ENCODE data around the gene FBN2.

GRCh38 chr5:128579639-128580038 is 41.6 kb upstream of the FBN2 start:
- no peak for TF ChIP-seq REST (IDR thresholded peaks at IDR 0.05; ENCODE audit: insufficient read depth in 1 of 2, low read depth in 2 of 2, low read length in 1 of 2)
- TF ChIP-seq CTCF (IDR thresholded peaks at IDR 0.05), result no peak
- TF ChIP-seq SIN3A (IDR thresholded peaks at IDR 0.05; ENCODE audit: borderline replicate concordance, insufficient read depth, low read depth, low read length), result no peak
- TF ChIP-seq POLR2AphosphoS5 (IDR thresholded peaks at IDR 0.05; ENCODE audit: low read depth, low read length), result no peak
- no peak for TF ChIP-seq TCF7L2 (IDR thresholded peaks at IDR 0.05; ENCODE audit: low read depth, low read length)
